GM19324 (cell line): ENCODE measurements around the gene MFSD6.
"Not testable (repeated sequence)": the region's sequence is repeated elsewhere in the genome, so short reads cannot be mapped to it uniquely, and the experiment has no call there.

ENCODE experiments used
- ATAC-seq: cut with Tn5 transposase; IDR thresholded peaks from one replicate; pipeline ENCODE4 v1.9.1; 2021; ENCODE audit warnings: mild to moderate bottlenecking, moderate library complexity; ENCODE audit not compliant: unreplicated experiment, low FRiP score

The MFSD6 gene

DNA sequence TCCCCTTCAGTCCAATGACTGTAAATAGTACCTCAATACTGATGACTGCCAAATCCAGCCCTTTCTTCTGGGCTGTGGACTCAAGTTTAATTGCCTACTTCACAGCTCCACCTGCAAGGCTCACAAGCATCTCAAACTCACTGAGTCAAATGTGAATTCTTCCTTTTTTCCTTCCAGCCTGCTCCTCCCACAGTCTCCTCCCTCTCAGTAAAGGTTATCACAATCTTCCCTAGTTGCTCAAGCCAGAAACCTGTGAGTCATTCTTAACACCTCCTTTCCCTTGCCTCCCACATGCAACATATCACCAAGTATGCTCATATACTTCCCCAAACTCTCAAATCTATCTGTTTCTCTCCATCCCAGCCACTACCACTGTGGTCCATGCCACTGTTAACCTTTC lies 3.7 kb upstream of the MFSD6 start:
- ATAC-seq, result no peak

DNA sequence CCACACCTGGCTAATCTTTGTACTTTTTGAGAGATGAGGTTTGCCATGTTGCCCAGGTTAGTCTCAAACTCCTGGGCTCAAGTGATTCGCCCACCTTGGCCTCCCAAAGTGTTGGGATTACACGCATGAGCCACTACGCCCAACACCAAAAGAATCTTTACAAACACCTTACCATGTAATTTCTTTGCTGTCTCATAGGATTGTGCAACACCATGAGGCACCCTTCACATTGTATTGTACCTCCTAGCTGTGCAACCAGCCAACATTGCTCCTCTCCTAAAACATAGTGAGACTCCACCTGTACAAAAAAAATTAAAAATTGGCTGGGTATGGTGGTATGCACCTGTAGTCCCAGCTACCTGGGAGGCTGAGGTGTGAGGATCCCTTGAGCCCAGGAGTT lies 3.1 kb upstream of the MFSD6 start:
- ATAC-seq, result no peak

DNA sequence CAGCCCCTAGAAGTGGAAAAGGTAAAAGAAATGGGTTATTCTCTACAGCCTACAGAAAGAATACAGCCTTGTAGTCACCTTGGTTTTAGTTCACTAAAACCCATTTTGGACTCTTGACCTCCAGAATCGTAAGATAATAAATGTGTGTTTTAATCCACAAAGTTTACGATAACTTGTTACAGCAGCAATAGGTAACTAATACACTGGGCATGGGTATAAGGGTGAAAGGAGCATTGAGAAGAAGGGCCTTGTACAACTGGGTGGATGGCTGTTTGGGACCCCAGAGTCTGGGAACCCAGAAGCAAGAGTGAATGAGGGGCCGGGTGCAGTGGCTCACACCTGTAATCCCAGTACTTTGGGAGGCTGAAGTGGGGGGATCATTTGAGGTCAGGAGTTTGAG lies 2.2 kb upstream of the MFSD6 start:
- no peak for ATAC-seq

DNA sequence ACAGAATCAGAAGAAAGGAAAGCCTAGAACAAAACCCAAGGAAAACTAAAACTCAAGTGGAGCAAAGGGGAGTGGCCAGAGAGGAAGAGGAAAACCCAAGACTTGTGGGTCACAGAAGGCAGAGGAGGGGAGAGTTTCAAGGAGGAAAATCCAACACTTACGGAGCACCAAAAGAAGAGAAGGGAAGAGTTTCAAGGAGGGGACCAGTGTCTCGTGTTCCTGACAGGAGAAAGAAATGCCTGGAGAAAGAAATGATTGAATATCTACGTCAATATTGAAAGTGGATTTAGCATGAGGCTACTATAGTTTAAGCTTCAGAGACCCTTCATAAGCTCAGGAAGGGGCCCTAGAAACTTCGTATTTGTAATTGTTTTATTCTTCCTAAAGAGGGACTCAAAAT lies 1.4 kb upstream of the MFSD6 start:
- no peak for ATAC-seq

DNA sequence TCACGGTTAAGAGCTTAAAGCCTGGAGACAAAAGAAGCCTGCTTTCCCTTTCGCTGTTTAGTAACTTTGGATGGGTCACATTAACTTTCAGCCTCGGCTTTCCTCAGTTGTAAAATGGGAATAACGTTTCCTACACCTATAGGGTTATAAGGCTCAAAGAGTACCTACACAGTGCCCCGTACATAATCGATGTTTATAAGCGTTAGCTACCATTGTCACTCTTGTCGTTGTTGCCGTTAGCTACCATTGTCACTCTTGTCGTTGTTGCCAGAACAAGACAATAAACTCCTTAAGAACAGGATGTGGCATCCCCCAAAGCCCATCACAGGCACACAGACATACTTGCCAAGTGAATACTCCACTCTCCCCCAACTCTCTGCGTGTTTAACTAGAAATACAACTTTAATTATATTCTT lies 901 bp upstream of the MFSD6 start:
- ATAC-seq, result no peak

DNA sequence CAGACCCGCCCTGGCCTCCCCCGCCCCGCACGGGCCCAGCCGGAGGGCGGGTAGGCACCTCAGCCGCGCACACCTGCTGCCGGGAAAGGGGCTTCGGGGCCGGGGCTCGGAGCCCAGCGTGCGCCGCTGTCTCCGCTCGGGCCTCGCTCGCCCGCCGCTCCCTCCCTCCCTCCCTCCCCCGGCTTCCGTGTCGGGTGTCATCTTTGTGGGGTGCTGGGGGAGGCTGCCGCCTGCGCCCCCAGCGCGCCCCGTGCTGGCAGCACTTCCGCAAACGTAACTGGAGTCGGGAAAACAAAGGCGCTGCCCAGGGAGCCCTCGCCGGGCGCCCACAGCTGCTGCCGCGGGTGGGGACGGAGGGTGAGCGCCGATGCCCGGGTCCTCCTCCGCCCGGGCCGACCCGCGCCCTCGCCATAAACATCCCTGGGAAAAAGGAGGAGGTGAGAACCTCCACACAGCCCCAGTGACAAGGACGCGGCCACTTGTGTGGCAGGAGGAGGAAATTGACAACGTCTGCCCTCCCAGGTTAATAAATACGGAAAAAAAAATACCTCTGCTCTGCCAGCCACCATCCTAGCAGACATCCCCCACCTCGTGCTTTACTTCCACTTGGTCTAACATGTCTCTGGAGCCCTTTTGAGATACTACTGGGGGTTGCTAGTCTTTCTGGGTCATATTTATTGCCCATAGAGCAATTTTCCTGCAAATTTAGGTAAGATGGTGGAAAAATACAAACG lies 550 bp downstream of the MFSD6 start:
- ATAC-seq, result peak; percentile 73

DNA sequence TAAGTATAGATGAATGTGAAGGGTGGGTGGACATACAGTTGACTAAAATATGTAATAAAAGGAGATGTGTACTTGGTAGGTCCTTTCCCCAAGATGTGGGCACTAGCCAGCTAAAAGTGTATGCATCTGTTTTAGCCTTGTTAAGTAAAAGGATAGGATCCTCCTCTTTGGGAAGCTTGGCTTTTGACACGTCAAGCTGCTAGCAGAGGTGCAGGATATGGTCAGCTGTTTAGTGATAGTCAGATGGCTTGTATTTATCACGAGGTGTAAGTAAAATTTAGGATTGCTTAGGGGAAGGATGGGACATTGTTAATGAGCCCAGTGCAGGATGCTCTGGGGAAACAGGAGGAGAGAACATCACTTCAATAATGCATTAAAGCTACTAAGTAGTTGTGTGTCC lies 1.5 kb downstream of the MFSD6 start:
- no peak for ATAC-seq

DNA sequence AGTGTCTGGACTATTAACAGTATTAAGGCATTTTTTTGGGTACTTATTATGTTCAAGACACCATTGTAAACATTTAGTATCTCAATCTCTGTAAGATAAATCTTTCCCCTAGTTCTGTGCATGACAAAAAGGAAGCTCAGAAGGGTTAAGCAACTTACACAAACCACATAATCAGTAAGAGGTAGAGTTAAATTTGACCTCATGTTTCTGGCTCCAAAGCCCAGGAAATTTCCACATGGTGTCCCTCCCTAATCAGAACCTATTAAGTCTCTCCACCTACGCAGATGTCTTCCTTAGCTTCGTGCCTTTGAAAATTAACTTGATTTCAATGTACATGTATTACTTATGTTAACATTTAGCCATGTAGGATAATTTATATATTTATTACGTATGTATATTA lies 2.0 kb downstream of the MFSD6 start:
- ATAC-seq, result no peak

DNA sequence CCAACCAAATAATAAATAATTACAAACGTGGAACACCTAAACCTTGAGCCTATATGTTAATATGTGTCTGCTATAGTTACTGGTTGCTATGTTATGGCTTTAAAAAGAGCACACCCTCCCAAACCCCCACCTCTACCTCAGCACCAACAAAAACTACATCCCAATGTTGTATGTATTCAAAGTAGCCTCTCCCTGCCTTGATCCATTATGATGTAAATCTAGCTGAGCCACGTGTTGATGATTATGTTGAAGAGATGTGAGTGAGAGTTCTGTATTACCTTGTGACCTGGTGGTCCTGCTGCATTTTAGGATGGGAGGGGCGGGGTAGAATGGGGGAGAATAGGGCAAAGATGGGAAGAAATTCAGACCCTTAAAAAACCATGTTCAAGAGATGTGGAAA lies 4.8 kb downstream of the MFSD6 start:
- ATAC-seq, result no peak

DNA sequence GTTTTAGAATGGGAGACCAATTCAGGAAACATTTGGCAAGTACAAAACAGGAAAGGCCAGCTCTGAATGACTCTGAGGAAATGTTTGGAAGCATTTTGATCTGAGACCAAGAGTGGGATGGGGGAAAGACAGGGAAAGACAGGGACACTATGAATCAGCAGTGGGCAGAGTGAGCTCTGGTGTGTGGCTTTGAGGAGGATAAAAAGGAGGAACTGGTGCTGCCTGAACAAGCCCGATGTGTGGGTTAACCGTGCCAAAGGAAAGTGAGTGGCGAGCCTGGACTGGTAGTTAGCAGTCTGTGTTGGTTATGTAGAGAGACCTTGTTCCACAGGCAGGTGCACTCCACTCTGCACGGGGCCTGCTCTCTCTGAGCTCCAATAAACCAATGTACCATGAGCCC lies 5.3 kb downstream of the MFSD6 start:
- ATAC-seq, result no peak

DNA sequence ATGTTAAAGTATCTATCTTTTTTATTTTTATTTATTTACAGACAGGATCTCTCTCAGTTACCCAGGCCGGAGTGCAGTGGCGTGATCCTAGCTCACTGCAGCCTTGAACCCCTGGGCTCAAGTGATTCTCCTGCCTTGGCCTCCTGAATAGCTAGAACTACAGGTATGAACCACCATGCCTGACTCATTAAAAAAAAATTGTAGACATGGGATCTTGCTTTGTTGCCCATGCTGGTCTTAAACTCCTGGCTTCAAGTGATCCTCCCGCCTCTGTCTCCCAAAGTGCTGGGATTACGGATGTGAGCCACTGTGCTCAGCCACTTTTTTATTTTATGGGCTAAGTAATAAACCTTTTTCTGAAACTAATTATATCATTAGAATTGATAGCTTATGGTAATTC lies 7.1 kb downstream of the MFSD6 start:
- no peak for ATAC-seq

DNA sequence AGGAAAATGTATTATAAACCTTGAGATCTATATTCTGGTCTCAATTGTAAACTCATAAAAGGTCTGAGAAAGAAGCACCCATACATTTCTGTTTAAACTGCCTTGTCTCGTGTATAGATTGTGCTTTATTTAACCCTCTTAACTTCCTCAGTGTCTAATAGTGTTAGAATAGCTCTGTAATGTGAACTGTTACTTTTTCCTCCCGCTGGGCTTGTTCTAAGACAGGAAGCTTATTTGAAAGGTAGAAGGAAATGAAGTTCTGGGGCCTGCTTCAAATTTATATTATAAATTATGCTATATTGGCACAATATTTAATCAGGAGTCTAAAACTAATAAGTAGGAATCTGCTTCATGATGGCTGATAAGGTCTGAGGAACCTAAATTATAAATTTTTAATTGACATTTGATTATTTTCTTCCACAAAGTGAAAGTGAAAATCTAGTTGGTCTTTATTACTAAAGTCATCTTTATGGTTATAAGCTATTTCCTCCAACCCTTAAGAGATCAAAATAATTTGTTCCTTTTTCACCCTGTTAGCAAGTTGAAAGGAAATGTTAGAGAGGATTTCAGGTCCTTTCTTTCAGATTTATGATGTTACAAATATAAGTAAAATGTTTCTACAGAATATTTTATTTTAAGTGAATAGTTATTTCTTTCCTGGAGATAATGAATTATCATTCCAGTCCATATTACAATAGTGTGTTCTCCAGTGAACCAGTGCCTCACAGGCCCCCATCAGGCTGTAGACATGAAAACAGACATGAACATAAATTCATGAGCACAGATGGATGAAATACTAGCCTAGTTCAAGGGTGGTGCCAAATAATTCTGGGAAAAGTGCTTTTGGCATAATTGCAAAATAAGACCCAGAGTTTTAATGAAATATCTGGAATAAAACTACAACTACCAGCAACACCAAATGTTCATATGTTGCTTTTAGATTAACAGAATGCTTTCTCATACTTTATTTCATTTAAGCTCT lies 7.9 kb downstream of the MFSD6 start:
- ATAC-seq, result no peak

DNA sequence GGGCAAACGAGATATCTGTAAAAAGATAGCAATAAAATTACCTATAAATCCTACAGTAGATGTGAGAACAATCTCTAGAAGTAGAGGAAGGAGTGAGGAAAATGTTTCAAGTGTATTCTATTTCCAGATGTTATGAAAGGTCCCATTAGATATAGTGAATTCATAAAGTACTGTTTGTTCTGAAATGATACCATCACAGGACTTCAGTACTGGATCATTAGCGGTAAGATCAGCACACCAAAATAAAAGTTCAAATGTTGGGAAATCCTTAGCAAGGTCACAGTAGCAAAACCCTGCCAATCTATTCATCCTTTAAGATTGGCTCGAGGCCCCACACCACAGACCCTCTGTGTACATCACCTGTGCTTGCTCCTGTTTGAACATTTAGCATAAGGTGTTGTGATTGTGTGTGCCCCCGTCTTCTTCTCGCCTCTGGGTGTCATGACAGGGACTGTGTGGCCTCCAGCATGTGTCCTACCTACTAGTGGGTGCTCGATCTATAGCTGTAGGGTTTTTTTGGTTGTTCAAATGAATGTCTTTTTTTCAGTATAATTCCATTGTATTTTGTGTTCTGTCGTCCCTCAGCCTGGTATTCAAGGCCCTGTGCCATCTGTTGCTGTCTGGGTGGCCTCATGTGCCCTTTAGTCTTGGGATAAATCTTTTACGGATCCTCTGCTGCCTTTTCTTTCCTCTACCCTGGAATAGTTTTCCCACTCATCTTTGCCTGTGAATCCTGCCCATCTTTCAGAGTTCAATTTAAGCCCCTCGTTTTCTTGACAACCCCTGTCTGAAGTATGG lies 9.1 kb downstream of the MFSD6 start:
- no peak for ATAC-seq

DNA sequence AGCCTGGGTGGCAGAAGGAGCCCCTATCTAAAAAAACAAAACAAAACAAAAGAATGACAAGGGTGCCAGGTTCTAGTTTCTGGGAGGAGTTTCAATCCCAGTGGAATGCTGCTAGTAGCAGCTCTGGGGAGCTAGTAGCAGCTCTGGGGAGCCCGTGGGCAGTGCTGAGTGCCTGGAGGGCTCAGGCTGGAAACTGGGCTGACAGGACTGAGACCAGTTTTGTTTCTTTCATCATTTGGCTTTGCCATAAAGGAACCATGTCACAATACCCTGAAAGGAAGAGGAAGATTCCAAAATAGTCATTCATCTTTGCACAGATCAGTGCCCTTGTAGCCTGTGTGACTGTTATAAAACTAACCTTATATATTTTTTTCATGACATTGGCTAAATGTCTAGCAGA lies 10.6 kb downstream of the MFSD6 start:
- no peak for ATAC-seq

DNA sequence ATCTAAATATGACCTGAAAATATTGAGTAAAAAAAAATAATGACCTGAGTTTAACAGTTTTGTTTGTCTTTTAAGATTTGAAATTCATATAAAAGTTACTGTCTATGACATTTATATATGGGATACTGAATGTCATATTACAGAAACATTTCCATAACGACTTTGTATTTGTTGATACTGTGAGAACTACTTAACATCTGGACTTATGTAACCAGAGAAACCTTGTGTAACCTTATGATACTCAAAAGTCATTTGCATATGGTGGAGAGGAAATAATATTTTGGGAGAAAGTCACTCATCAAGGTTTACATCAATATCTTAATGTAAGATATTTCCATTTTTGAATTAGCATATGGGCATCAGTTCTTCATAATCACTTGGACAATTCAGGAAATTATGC lies 12.6 kb downstream of the MFSD6 start:
- no peak for ATAC-seq

DNA sequence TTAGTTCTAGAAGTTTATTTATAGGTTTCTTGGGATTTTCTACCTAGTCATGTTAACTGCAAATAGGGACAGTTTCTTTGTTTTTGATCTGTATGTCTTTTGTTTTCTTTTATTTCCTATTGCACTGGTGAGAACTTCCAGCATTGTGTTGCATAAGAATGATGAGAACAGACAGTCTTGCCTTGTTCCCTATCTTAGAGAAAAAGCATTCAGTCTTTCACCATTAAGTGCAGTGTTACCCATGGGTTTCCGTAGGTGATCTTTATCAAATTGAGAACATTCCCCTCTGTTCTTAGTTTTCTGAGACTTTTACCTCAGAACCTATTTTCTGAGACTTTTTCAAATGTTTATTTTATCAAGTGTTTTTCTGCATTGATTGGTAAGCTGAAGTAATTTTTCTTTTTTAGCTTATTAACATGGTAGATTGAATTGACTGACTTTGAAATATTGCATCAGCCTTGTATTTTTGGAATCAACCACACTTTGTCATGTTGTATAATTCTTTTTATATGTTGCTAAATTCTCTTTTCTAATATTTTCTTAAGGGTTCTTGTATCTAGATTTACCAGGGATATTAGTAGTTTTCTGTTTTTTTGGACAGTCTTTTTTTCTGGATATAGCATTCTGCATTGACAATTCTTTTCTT lies 17.2 kb downstream of the MFSD6 start:
- no peak for ATAC-seq

DNA sequence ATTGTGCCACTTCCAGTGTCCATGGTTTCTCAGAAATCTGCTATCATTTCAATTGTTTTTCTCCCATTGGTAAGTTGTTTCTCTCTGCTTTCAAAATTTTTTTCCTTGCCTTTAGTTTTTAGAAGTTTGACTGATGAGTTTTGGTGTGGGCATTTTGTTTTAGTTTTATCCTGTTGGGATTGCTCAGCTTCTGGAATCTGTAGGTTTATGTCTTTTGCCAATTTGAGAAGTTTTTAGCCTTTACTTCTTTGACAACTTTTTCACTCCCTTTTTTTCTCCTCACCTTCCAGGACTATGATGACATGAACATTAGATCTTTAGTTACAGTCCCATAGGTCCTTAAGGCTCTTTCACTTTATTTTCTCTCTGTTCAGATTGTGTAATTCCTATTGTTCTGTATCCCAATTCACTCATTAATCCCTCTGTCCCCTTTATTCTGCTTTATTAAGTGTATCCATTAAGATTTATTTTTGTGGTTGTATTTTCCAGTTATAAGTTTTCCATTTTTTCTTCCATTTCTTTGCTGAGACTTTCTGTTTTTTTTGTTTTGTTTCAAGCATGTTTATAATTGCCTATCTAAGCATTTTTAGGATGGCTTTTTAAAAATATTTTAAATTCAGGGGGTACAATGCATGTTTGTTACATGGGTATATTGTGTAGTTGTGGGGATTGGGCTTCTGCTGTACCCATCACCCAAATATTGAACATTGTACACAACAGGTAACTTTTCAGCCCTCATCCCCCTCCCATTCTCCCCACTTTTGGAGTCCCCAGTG lies 17.9 kb downstream of the MFSD6 start:
- ATAC-seq, result no peak

DNA sequence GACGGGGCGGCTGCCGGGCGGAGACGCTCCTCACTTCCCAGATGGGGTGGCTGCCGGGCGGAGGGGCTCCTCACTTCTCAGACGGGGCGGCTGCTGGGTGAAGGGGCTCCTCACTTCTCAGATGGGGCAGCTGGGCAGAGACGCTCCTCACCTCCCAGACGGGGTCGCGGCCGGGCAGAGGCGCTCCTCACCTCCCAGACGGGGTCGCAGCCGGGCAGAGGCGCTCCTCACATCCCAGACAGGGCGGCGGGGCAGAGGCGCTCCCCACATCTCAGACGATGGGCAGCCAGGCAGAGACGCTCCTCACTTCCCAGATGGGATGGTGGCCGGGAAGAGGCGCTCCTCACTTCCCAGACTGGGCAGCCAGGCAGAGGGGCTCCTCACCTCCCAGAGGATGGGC lies 22.7 kb downstream of the MFSD6 start:
- not testable (repeated sequence) for ATAC-seq

DNA sequence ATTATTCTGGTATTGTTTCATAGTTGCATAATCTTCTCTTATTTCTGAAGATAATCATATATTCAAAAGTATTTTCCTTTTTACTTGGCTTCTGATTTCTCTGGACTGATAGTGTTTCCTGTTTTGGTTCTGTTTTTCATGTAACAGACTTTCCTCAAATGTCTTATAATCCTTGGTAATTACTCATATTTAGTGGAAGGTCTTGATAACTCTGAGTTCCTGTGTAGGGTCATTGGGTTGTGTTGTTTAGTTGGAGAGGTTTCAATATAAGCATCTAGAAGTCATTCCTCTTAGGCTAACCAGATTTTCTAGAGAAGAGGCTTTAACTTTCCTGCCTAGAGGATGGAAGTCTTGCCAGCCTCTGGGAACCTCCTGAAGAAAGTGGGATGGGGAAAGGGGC lies 23.8 kb downstream of the MFSD6 start:
- no peak for ATAC-seq
